ENCODE results near the gene MYRF. TPM values are rescaled to one million over a fixed set of nuclear protein-coding genes. Genes with fewer than 3 reads are reported as not detected.
A peak's percentile ranks its signal among the peaks of the same experiment; 100 is the strongest.

The MYRF gene
- total RNA-seq, 4 donors from 2014 or later = 18.2 to 80.9 (median 49.9) TPM

- Histone ChIP-seq H3K36me3 (peaks cover 0 to 24% (median 0%) of the 10 kb centered on the region in 3 donors), H3K4me1 (peaks cover 0 to 6% (median 0%) of the 10 kb centered on the region in 4 donors), H3K27me3 (no peaks in the 10 kb centered on the region), H3K27ac (no peak overlapping the region), H3K4me3 (no peak overlapping the region), H3K9me3 (no peaks in the 10 kb centered on the region)
- TF ChIP-seq POLR2A (IDR thresholded peaks at IDR 0.05) (no peak), CTCF (IDR thresholded peaks at IDR 0.05) (no peak)
- no peak for DNase-seq
Measured at GRCh38 chr11:61775106-61775505, 22.7 kb downstream of the MYRF start.

GRCh38 chr11:61775606-61776554 lies 23.4 kb downstream of the MYRF start:
- no peak for TF ChIP-seq POLR2A (IDR thresholded peaks at IDR 0.05)
- TF ChIP-seq CTCF (IDR thresholded peaks at IDR 0.05) = no peak

GRCh38 chr11:61776561-61777075 lies 24.2 kb downstream of the MYRF start:
- no peaks in the 10 kb centered on the region for H3K9me3 ChIP-seq
- H3K4me1 ChIP-seq = peaks cover 0 to 6% (median 0%) of the 10 kb centered on the region in 4 donors
- peaks cover 0 to 37% (median 0%) of the 10 kb centered on the region in 3 donors for H3K36me3 ChIP-seq
- H3K27ac ChIP-seq = no peak overlapping the region
- peak in 4 of 6 experiments; percentile 51 to 76 (median 70) for TF ChIP-seq CTCF (IDR thresholded peaks at IDR 0.05)
- TF ChIP-seq POLR2A (IDR thresholded peaks at IDR 0.05) = no peak
- DNase-seq = peak; percentile 28 to 81 (median 73)
- no peaks in the 10 kb centered on the region for H3K27me3 ChIP-seq
- no peak overlapping the region for H3K4me3 ChIP-seq

More at GRCh38 chr11:61775606-61776554, 23.4 kb downstream of the MYRF start:
- Histone ChIP-seq H3K27me3 (no peaks in the 10 kb centered on the region), H3K27ac (no peak overlapping the region), H3K9me3 (no peaks in the 10 kb centered on the region), H3K36me3 (peaks cover 0 to 30% (median 0%) of the 10 kb centered on the region in 3 donors), H3K4me3 (no peak overlapping the region), H3K4me1 (peaks cover 0 to 6% (median 0%) of the 10 kb centered on the region in 4 donors)
- DNase-seq = no peak

- DNase-seq = peak in 2 of 3 donors; percentile 46 to 67
- TF ChIP-seq POLR2A (IDR thresholded peaks at IDR 0.05) (no peak), CTCF (IDR thresholded peaks at IDR 0.05) (no peak)
- Histone ChIP-seq H3K9me3 (no peaks in the 10 kb centered on the region), H3K4me1 (peaks cover 0 to 6% (median 0%) of the 10 kb centered on the region in 4 donors), H3K27me3 (no peaks in the 10 kb centered on the region), H3K4me3 (peak overlapping the region in 3 of 4 donors; percentile 16 to 38 (median 31)), H3K36me3 (peaks cover 0 to 40% (median 0%) of the 10 kb centered on the region in 3 donors), H3K27ac (no peak overlapping the region)
Measured at GRCh38 chr11:61777234-61778090, 25.0 kb downstream of the MYRF start.

GRCh38 chr11:61778357-61778886 lies 26.0 kb downstream of the MYRF start:
- Histone ChIP-seq H3K27ac (no peak overlapping the region), H3K9me3 (no peaks in the 10 kb centered on the region), H3K27me3 (no peaks in the 10 kb centered on the region), H3K4me3 (no peak overlapping the region), H3K36me3 (peaks cover 0 to 42% (median 0%) of the 10 kb centered on the region in 3 donors), H3K4me1 (peaks cover 0 to 6% (median 0%) of the 10 kb centered on the region in 4 donors)
- no peak for TF ChIP-seq CTCF (IDR thresholded peaks at IDR 0.05)
- no peak for DNase-seq
